ENCODE data around the gene ZNF469. TPM values are rescaled to one million over a fixed set of nuclear protein-coding genes. Genes with fewer than 3 reads are reported as not detected.

The ZNF469 gene, protein sequence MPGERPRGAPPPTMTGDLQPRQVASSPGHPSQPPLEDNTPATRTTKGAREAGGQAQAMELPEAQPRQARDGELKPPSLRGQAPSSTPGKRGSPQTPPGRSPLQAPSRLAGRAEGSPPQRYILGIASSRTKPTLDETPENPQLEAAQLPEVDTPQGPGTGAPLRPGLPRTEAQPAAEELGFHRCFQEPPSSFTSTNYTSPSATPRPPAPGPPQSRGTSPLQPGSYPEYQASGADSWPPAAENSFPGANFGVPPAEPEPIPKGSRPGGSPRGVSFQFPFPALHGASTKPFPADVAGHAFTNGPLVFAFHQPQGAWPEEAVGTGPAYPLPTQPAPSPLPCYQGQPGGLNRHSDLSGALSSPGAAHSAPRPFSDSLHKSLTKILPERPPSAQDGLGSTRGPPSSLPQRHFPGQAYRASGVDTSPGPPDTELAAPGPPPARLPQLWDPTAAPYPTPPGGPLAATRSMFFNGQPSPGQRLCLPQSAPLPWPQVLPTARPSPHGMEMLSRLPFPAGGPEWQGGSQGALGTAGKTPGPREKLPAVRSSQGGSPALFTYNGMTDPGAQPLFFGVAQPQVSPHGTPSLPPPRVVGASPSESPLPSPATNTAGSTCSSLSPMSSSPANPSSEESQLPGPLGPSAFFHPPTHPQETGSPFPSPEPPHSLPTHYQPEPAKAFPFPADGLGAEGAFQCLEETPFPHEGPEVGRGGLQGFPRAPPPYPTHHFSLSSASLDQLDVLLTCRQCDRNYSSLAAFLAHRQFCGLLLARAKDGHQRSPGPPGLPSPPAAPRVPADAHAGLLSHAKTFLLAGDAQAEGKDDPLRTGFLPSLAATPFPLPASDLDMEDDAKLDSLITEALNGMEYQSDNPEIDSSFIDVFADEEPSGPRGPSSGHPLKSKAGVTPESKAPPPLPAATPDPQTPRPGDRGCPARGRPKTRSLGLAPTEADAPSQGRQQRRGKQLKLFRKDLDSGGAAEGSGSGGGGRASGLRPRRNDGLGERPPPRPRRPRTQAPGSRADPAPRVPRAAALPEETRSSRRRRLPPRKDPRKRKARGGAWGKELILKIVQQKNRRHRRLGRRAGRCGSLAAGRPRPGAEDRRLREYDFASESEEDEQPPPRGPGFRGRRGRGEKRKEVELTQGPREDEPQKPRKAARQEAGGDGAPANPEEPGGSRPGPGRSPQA (N-terminal part only)
- polyA plus RNA-seq: not detected in 2 replicates

DNA sequence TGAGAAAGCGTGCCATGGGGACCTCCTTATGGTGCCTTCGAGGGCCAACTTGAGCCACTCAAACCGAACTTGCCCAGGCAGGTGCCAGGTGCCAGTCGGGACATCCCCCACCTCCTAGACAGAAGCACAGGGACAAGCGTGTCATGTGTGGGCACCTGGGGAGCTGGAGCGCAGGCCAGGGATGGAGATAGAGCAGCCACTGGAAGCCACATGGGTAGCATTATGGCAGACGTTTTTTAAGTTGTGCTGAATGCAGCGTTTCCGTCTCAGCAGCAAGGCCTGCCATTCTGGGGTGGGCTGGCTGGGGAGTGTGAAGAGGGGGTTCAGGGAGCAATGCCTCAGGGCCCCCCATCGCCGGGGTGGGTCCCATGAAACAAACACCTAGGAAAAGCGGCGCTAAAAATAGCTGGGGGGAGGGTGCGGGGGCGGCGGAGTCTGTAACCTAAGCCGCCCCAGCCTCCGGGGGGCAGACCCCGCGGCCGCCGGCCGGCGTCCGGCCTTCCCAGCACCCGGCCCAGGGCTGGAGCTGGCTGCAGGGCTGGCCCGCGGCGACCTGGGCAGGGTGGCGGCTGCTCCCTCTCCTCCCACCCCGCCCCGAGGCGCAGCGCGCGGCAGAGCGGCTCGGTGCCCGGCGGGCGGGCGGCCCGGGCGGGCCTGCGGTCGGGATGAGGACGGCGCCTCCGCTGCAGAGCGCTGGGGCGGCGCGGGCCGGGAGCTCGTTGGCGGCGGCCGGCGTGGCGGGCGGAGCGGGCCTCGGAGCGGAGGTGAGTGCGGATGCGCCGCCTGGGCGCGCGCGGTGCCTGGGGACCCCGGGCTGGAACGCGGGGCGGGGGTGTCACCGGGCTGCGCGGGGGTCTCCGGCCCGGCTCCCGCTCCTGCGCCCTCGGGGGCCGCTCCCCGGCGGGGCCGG is at the start of gene ZNF469:
TSS of gene ZNF469 (plus strand) at position 469 of the 910 bp plus-strand sequence. CDS start 44,512 bp downstream, outside the sequence.

Other genes starting within 250 kb of the ZNF469 start
- 0.11 TPM in 1 of 2 replicates, not detected in the other for gene ZFPM1, start 70.3 kb downstream of the ZNF469 start, polyA plus RNA-seq
- 4.7 and 11.0 TPM in 2 replicates for gene ZC3H18, start 187.4 kb downstream of the ZNF469 start, polyA plus RNA-seq